H1 (cell line): ENCODE results near the gene LMO4. TPM values are rescaled to one million over a fixed set of nuclear protein-coding genes. Genes with fewer than 3 reads are reported as not detected.

Source experiments
- CTCF ChIA-PET: fragments of 300-600 bp; sonication (Branson Sonifier 250); formaldehyde crosslinking; loops from one replicate; lab custom pipeline; 2021; ENCODE audit not compliant: partially characterized antibody; lab: Charles Lee
- POLR2A ChIA-PET: fragments of 300-600 bp; sonication (Branson Sonifier 250); formaldehyde crosslinking; loops from one replicate; lab custom pipeline; 2021; ENCODE audit warnings: inconsistent platforms; ENCODE audit not compliant: partially characterized antibody; lab: Charles Lee
- DNase-seq, 2 experiments: peaks; one replicate each; pipeline versions ENCODE4 v3.0.0 to v3.0.0-alpha.2; 2010 to 2022; ENCODE audit warnings: low spot score in 2 of 2, low read depth in 1 of 2, mixed read lengths in 1 of 2
- FAIRE-seq: peaks from 2 replicates; lab custom pipeline; 2011; peaks lifted over from hg19 to GRCh38; lab: Jason Lieb, UNC
- H2AFZ ChIP-seq: 2 replicates; pipeline ENCODE4 v1.8.1; 2012; ENCODE audit warnings: low read length, inconsistent platforms
- H2AK5ac ChIP-seq: 2 replicates; pipeline ENCODE4 v1.6.1; 2013; ENCODE audit warnings: low read depth, low read length
- H2BK120ac ChIP-seq: replicated peaks from 2 replicates; pipeline ENCODE3; 2013; ENCODE audit warnings: low read depth, low read length, inconsistent platforms
- H2BK12ac ChIP-seq: 2 replicates; pipeline ENCODE4 v1.6.1; 2013; ENCODE audit warnings: low read depth, low read length
- H2BK15ac ChIP-seq: 2 replicates; pipeline ENCODE4 v1.6.1; 2013; ENCODE audit warnings: low read length
- H2BK20ac ChIP-seq: 2 replicates; pipeline ENCODE4 v1.6.1; 2013; ENCODE audit warnings: low read length
- H2BK5ac ChIP-seq: 2 replicates; pipeline ENCODE4 v1.6.1; 2013; ENCODE audit warnings: low read depth, low read length
- H3K14ac ChIP-seq: 2 replicates; pipeline ENCODE4 v1.6.1; 2013; ENCODE audit warnings: inconsistent platforms; ENCODE audit not compliant: insufficient read length
- H3K18ac ChIP-seq: 2 replicates; pipeline ENCODE4 v1.6.1; 2013; ENCODE audit warnings: low read length; ENCODE audit errors: extremely low read depth
- H3K23ac ChIP-seq: 2 replicates; pipeline ENCODE4 v1.6.1; 2013; ENCODE audit warnings: inconsistent platforms; ENCODE audit not compliant: insufficient read length
- H3K23me2 ChIP-seq: 2 replicates; pipeline ENCODE4 v1.6.1; 2013; ENCODE audit warnings: low read depth, low read length
- H3K27ac ChIP-seq: 2 replicates; pipeline ENCODE4 v1.6.1; 2011; ENCODE audit warnings: low read depth, low read length, inconsistent platforms
- H3K27me3 ChIP-seq, 4 experiments: replicated peaks in 1 of 4; 1 replicate in 1 of 4; 2 replicates in 3 of 4; pipeline versions ENCODE4 v1.6.1 to v1.8.1; 2011 to 2013; ENCODE audit warnings: low read length in 3 of 4, mild to moderate bottlenecking in 3 of 4, inconsistent platforms in 2 of 4, mixed read lengths in 2 of 4, moderate library complexity in 1 of 4; ENCODE audit not compliant: control insufficient read depth in 3 of 4, insufficient read depth in 3 of 4; ENCODE audit errors: extremely low read depth in 1 of 4
- H3K36me3 ChIP-seq, 4 experiments: 2 replicates each; pipeline versions ENCODE4 v1.6.1 to v1.8.1; 2011 to 2013; ENCODE audit warnings: mild to moderate bottlenecking in 4 of 4, low read length in 3 of 4, moderate library complexity in 2 of 4, control low read depth in 1 of 4, inconsistent platforms in 1 of 4; ENCODE audit not compliant: insufficient read depth in 4 of 4, control insufficient read depth in 2 of 4
- H3K4ac ChIP-seq: replicated peaks from 2 replicates; pipeline ENCODE3; 2013; ENCODE audit warnings: low read length, low read depth, mixed read lengths, inconsistent platforms; ENCODE audit not compliant: insufficient read length
- H3K4me1 ChIP-seq, 4 experiments: replicated peaks in 1 of 4; 1 replicate in 1 of 4; 2 replicates in 3 of 4; pipeline versions ENCODE4 v1.6.1 to v1.8.1; 2011 to 2013; ENCODE audit warnings: low read length in 3 of 4, inconsistent platforms in 2 of 4, mixed read lengths in 1 of 4; ENCODE audit not compliant: insufficient read depth in 4 of 4, control insufficient read depth in 3 of 4
- H3K4me2 ChIP-seq, 2 experiments: 2 replicates each; pipeline versions ENCODE4 v1.6.1 to v1.8.1; 2011 to 2013; ENCODE audit warnings: low read depth in 2 of 2, low read length in 2 of 2, control low read depth in 1 of 2, inconsistent platforms in 1 of 2, mild to moderate bottlenecking in 1 of 2; ENCODE audit not compliant: insufficient read depth in 1 of 2
- H3K4me3 ChIP-seq, 4 experiments: fragments of 200-600, 300-600 bp in 1 of 4; sonication (generic), shearing (Covaris generic), sonication (Bioruptor Twin) in 1 of 4; 2 replicates each; pipeline versions ENCODE4 v1.5.1 to v1.8.1; 2011 to 2016; ENCODE audit warnings: low read length in 4 of 4, low read depth in 3 of 4, control low read depth in 2 of 4, inconsistent platforms in 2 of 4, mild to moderate bottlenecking in 2 of 4, mixed read lengths in 1 of 4, moderate library complexity in 1 of 4; ENCODE audit not compliant: insufficient read depth in 2 of 4; ENCODE audit errors: extremely low read depth in 1 of 4
- H3K56ac ChIP-seq: replicated peaks from 2 replicates; pipeline ENCODE3; 2013; ENCODE audit warnings: low read depth, mild to moderate bottlenecking, mixed read lengths, low read length, inconsistent platforms; ENCODE audit not compliant: insufficient read length
- H3K79me1 ChIP-seq: 2 replicates; pipeline ENCODE4 v1.6.1; 2013; ENCODE audit warnings: low read depth, low read length, control low read depth
- H3K79me2 ChIP-seq, 2 experiments: 2 replicates each; pipeline versions ENCODE4 v1.6.1 to v1.8.1; 2012 to 2013; ENCODE audit warnings: low read length in 2 of 2, mild to moderate bottlenecking in 2 of 2, inconsistent platforms in 1 of 2; ENCODE audit not compliant: insufficient read depth in 2 of 2, control insufficient read depth in 1 of 2
- H3K9ac ChIP-seq, 4 experiments: replicated peaks in 1 of 4; 1 replicate in 1 of 4; 2 replicates in 3 of 4; pipeline versions ENCODE4 v1.6.1 to v1.8.1; 2011 to 2013; ENCODE audit warnings: low read depth in 3 of 4, low read length in 3 of 4, control low read depth in 2 of 4, mild to moderate bottlenecking in 2 of 4, moderate library complexity in 2 of 4, inconsistent platforms in 1 of 4; ENCODE audit errors: extremely low read depth in 1 of 4
- H3K9me3 ChIP-seq, 2 experiments: 2 replicates each; pipeline versions ENCODE4 v1.6.1 to v1.8.1; 2012 to 2013; ENCODE audit warnings: mild to moderate bottlenecking in 2 of 2, moderate library complexity in 2 of 2, control low read depth in 1 of 2, inconsistent platforms in 1 of 2, low read depth in 1 of 2, low read length in 1 of 2, mixed read lengths in 1 of 2; ENCODE audit not compliant: insufficient read depth in 2 of 2
- H4K20me1 ChIP-seq, 2 experiments: replicated peaks in 1 of 2; 2 replicates each; pipeline versions ENCODE3 to v1.8.1; 2011 to 2013; ENCODE audit warnings: inconsistent platforms in 2 of 2, low read length in 2 of 2, mild to moderate bottlenecking in 1 of 2; ENCODE audit not compliant: insufficient read depth in 2 of 2, control insufficient read depth in 1 of 2
- H4K5ac ChIP-seq: 2 replicates; pipeline ENCODE4 v1.6.1; 2013; ENCODE audit warnings: low read length, low read depth, mixed read lengths, inconsistent platforms; ENCODE audit not compliant: insufficient read length
- H4K8ac ChIP-seq: 2 replicates; pipeline ENCODE4 v1.8.0; 2013; ENCODE audit warnings: mild to moderate bottlenecking, moderate library complexity, low read length, inconsistent platforms; ENCODE audit not compliant: insufficient read depth; ENCODE audit errors: extremely low read depth
- H4K91ac ChIP-seq: replicated peaks from 2 replicates; pipeline ENCODE3; 2013; ENCODE audit warnings: low read length, mixed read lengths, inconsistent platforms; ENCODE audit not compliant: insufficient read length
- CTCF ChIP-seq, 3 experiments: IDR thresholded peaks; 1 replicate in 2 of 3; 2 replicates in 1 of 3; pipeline versions ENCODE4 v1.5.1 to v1.6.1; 2011; ENCODE audit warnings: low read length in 3 of 3, mild to moderate bottlenecking in 3 of 3, inconsistent platforms in 2 of 3, low read depth in 1 of 3, moderate library complexity in 1 of 3; ENCODE audit not compliant: insufficient read depth in 1 of 3; ENCODE audit errors: control extremely low read depth in 1 of 3
- NRF1 ChIP-seq: IDR thresholded peaks from 2 replicates; pipeline ENCODE4 v1.6.1; 2011; ENCODE audit warnings: mild to moderate bottlenecking, low read depth, low read length, improper control_type of control experiment
- POU5F1 ChIP-seq: IDR thresholded peaks from 2 replicates; pipeline ENCODE4 v1.6.1; 2011; ENCODE audit warnings: low read depth, mild to moderate bottlenecking, low read length, moderate library complexity
- RAD21 ChIP-seq, 2 experiments: IDR thresholded peaks in 1 of 2; conservative IDR thresholded peaks in 1 of 2; 2 replicates each; pipeline ENCODE4 v1.6.1; 2011; ENCODE audit warnings: low read depth in 2 of 2, low read length in 2 of 2, improper control_type of control experiment in 1 of 2, inconsistent platforms in 1 of 2, mild to moderate bottlenecking in 1 of 2, moderate library complexity in 1 of 2
- SUZ12 ChIP-seq: fragments of 200-600 bp; sonication (generic); IDR thresholded peaks from 2 replicates; pipeline ENCODE4 v1.6.1; 2012; ENCODE audit warnings: mild to moderate bottlenecking, inconsistent platforms, low read length, moderate library complexity, mixed read lengths
- WGBS, 2 experiments: shearing (Covaris generic) in 1 of 2; methylation state at CpG; one replicate each; pipeline versions ENCODE4 v1.1.6 to v1.1.7; 2013 to 2015; ENCODE audit warnings: low lambda C conversion rate in 2 of 2, mixed read lengths in 2 of 2, inconsistent platforms in 1 of 2, low coverage in 1 of 2, missing lambda C conversion rate in 1 of 2; ENCODE audit not compliant: insufficient replicate concordance in 2 of 2, insufficient coverage in 1 of 2, insufficient read length in 1 of 2; ENCODE audit errors: extremely low coverage in 1 of 2, missing lambda C conversion rate in 1 of 2; 5-methylcytosine and 5-hydroxymethylcytosine counted together
- polyA plus RNA-seq, 7 experiments: library from polyadenylated mRNA; depleted of rRNA in 3 of 7; stranded (reverse) in 5 of 7; unstranded in 2 of 7; fragments of >200 nt in 5 of 7; fragments of 200-250 nt in 2 of 7; gene quantifications; 1 replicate in 5 of 7; 2 replicates in 1 of 7; 4 replicates in 1 of 7; pipeline versions ENCODE4 v1.2.1 to v1.2.3, GENCODE V29; 2011 to 2013; ENCODE audit warnings: missing spikeins in 2 of 7, mixed read lengths in 2 of 7
- total RNA-seq: library from RNA; stranded (reverse); fragmentation: NEBNext Ultra II Directional; extraction: Animal tissue kit (Norgen Biotek cat#: 25700); gene quantifications from 2 replicates; pipeline ENCODE4 v1.2.1, GENCODE V29; 2021

LMO4 gene
- total and polyA plus RNA-seq, 2 of the 8 experiments (the other 6 are each of a cell fraction or from before 2014, with no cell fraction given): 71.7 to 98.7 TPM

DNA sequence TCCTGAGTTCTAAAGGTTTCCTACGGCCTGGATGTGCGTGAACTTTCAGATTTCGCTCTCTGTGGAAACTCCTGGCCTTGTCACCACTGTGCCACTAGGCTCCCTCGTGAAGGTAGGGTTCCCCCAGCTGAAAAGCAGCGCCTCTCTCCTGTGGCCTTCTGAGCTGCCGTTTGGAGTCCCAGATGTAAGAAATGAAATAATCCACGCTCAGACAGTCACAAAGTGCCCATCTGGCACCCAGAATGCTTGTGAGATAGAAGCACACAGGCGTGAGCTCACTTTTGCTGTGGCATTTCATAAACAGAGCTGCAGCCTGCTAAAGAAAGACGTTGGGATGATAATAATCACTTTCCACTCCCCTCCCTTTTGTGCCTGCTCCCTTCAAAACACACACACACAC, 65.8 kb downstream of the LMO4 start:
- Histone ChIP-seq H3K23ac (no peak overlapping the region), H4K5ac (no peak overlapping the region), H3K56ac (no peak overlapping the region), H3K9ac (no peak overlapping the region), H3K36me3 (no peaks in the 10 kb centered on the region), H3K14ac (no peak overlapping the region), H2BK15ac (no peak overlapping the region), H3K79me1 (no peaks in the 10 kb centered on the region), H4K91ac (no peak overlapping the region), H2AFZ (0 out of 2 replicates have a peak overlapping the region, but pooled peaks have one; percentile 62), H2AK5ac (no peak overlapping the region), H3K4ac (no peak overlapping the region), H3K79me2 (no peaks in the 10 kb centered on the region), H3K18ac (no peak overlapping the region), H3K9me3 (peaks cover 0 to 3% of the 10 kb centered on the region in 2 experiments; a peak in 1 of 4 replicates), H2BK20ac (no peak overlapping the region), H3K27ac (no peak overlapping the region), H4K8ac (peak overlapping the region; percentile 72), H3K4me2 (no peak overlapping the region), H2BK12ac (no peak overlapping the region), H3K4me3 (no peak overlapping the region), H2BK5ac (no peak overlapping the region), H3K27me3 (no peaks in the 10 kb centered on the region), H2BK120ac (no peak overlapping the region), H4K20me1 (no peaks in the 10 kb centered on the region), H3K4me1 (no peaks in the 10 kb centered on the region), H3K23me2 (no peaks in the 10 kb centered on the region)
- DNase-seq: no peak
- ChIA-PET POLR2A (no interaction called here), CTCF (interaction anchor here (1.0 kb wide), 1 partner anchor 78 kb away, joined by 3 read pairs; no protein-coding TSS in a partner anchor)
- 91% methylated on average over 9 of the region's 9 CpGs; no CpG with 5 or more reads in 1 of the 2 experiments for WGBS, 2 experiments
- no peak for FAIRE-seq
- TF ChIP-seq RAD21 (IDR thresholded peaks at IDR 0.05 in 1 of 2, conservative IDR thresholded peaks at IDR 0.05 in 1 of 2; ENCODE audit: low read depth in 2 of 2, low read length in 2 of 2) (peak in 1 of 2 experiments; percentile 11; a peak in 1 of 4 replicates), SUZ12 (no peak), CTCF (IDR thresholded peaks at IDR 0.05; ENCODE audit: control extremely low read depth in 1 of 3, insufficient read depth in 1 of 3, low read depth in 1 of 3, low read length in 3 of 3) (peak in 1 of 3 experiments; percentile 7; a peak in 1 of 4 replicates), NRF1 (no peak), POU5F1 (no peak)
